Measurements from ENCODE around the gene ZNF536. TPM values are rescaled to one million over a fixed set of nuclear protein-coding genes. Genes with fewer than 3 reads are reported as not detected.

The ZNF536 gene
- total and polyA plus RNA-seq, 10 of the 15 experiments (the other 5 are each of a cell fraction or from before 2014, with no cell fraction given): not detected

GRCh38 chr19:30335306-30335886 lies 36.8 kb upstream of the ZNF536 start:
- CTCF ChIA-PET: no interaction called here
- Histone ChIP-seq H3K36me3 (ENCODE audit: control insufficient read depth in 2 of 2, insufficient read depth in 2 of 2, low read length in 1 of 2) (no peaks in the 10 kb centered on the region), H3K4me1 (ENCODE audit: control insufficient read depth, insufficient read depth, low read length) (no peaks in the 10 kb centered on the region), H3K79me2 (ENCODE audit: control insufficient read depth, insufficient read depth, low read length) (no peaks in the 10 kb centered on the region), H3K27me3 (replicated peaks in 1 of 2; ENCODE audit: control insufficient read depth in 2 of 2, insufficient read depth in 2 of 2, low read length in 1 of 2) (no peaks in the 10 kb centered on the region), H3K9me3 (replicated peaks; ENCODE audit: control insufficient read depth, insufficient read depth, low read length) (no peaks in the 10 kb centered on the region), H3K27ac (ENCODE audit: control insufficient read depth, insufficient read depth) (no peak overlapping the region), H4K20me1 (ENCODE audit: control insufficient read depth, insufficient read depth) (no peaks in the 10 kb centered on the region), H3K4me2 (ENCODE audit: control insufficient read depth, insufficient read depth) (no peak overlapping the region), H2AFZ (ENCODE audit: control insufficient read depth, low read depth, low read length) (no peak overlapping the region), H3K9ac (ENCODE audit: control insufficient read depth, insufficient read depth, low read length) (no peak overlapping the region), H3K4me3 (no peak overlapping the region)
- in situ Hi-C loops (cut with MboI): no loop called here
- POLR2A ChIA-PET: no interaction called here
- SMC1A ChIA-PET (ENCODE audit: uncharacterized antibody, unreplicated experiment): no interaction called here
- no TSS peak for BruUV-seq (replicated peaks)
- no peak for DNase-seq (ENCODE audit: low read depth, low spot score)
- 16% methylated on average over 14 of the region's 14 CpGs for WGBS (ENCODE audit: insufficient coverage, insufficient replicate concordance, low lambda C conversion rate, missing lambda C conversion rate)
- RAD21 ChIA-PET (ENCODE audit: unreplicated experiment): no interaction called here
- no peak for FAIRE-seq
- intact Hi-C loops (cut with micrococcal nuclease; ENCODE audit: unreplicated experiment): no loop called here
- ATAC-seq: no peak
- TF ChIP-seq IRF4 (IDR thresholded peaks at IDR 0.05; ENCODE audit: low read depth, low read length): no peak
- no peak for TF ChIP-seq LARP7 (IDR thresholded peaks at IDR 0.05)
- no peak for TF ChIP-seq ZNF687 (IDR thresholded peaks at IDR 0.05)
- no peak for TF ChIP-seq GATAD2B (conservative IDR thresholded peaks at IDR 0.05; ENCODE audit: low read depth)
- TF ChIP-seq NR2C1 (IDR thresholded peaks at IDR 0.05): no peak
- no peak for TF ChIP-seq NR2F1 (conservative IDR thresholded peaks at IDR 0.05)
- TF ChIP-seq BCL11A (IDR thresholded peaks at IDR 0.05; ENCODE audit: low read depth, low read length): no peak
- no peak for TF ChIP-seq E2F4 (IDR thresholded peaks at IDR 0.05; ENCODE audit: low read depth, low read length)
- TF ChIP-seq SMAD5 (IDR thresholded peaks at IDR 0.05; ENCODE audit: low read depth): no peak
- TF ChIP-seq RAD21 (IDR thresholded peaks at IDR 0.05; ENCODE audit: insufficient read depth, low read depth, low read length): no peak
- no peak for TF ChIP-seq SKIL (IDR thresholded peaks at IDR 0.05; ENCODE audit: low read depth, poor library complexity, severe bottlenecking)
- no peak for TF ChIP-seq CHD2 (IDR thresholded peaks at IDR 0.05; ENCODE audit: borderline replicate concordance, low read depth, low read length)
- TF ChIP-seq KAT2A (conservative IDR thresholded peaks at IDR 0.05; ENCODE audit: control insufficient read depth, low read depth, low read length): no peak
- TF ChIP-seq MXI1 (IDR thresholded peaks at IDR 0.05; ENCODE audit: low read depth, low read length): no peak
- TF ChIP-seq RB1 (IDR thresholded peaks at IDR 0.05; ENCODE audit: borderline replicate concordance): no peak
